Esophagus squamous epithelium (tissue), 4 donors: ENCODE measurements around the gene MBTD1.

Source experiments
- CTCF ChIP-seq, 6 experiments: fragments of 450-650 bp in 4 of 6; fragments of 200-600 bp in 2 of 6; sonication (generic) in 2 of 6; IDR thresholded peaks; one replicate each; pipeline ENCODE4 v1.5.1; 2016 to 2019; ENCODE audit warnings: antibody characterized with exemption in 6 of 6, mild to moderate bottlenecking in 4 of 6, moderate library complexity in 4 of 6
- POLR2A ChIP-seq, 4 donors: fragments of 450-650 bp; IDR thresholded peaks; one replicate each; pipeline ENCODE4 v1.6.1; 2017; ENCODE audit warnings: antibody characterized with exemption in 4 of 4, mild to moderate bottlenecking in 4 of 4, moderate library complexity in 3 of 4

GRCh38 chr17:51200846-51201245 lies 59.0 kb downstream of the MBTD1 start:
- no peak for TF ChIP-seq CTCF (IDR thresholded peaks at IDR 0.05)
- no peak for TF ChIP-seq POLR2A (IDR thresholded peaks at IDR 0.05)
